ENCODE results near the gene PLPPR1.

DNA sequence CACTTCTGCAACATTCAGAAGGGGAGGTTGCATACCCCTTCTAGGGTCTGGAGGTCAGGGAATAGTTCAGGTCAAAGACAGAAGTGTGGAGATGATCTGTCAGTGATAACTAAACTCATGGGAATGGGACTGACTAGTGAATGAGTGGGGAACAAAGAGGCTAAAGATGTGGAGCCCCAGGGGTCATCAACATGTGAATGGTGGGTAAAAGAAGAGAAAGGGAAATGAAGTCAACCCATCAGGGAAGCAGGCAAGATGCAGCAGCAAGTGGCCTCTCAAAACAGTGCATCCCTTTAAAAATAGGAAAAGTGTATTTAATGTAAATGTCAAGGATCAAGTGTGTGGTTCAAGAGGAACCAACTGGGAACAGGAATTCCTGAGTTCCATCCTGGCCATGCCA lies 69.9 kb downstream of the PLPPR1 start:
- TF ChIP-seq, protein P1, sequence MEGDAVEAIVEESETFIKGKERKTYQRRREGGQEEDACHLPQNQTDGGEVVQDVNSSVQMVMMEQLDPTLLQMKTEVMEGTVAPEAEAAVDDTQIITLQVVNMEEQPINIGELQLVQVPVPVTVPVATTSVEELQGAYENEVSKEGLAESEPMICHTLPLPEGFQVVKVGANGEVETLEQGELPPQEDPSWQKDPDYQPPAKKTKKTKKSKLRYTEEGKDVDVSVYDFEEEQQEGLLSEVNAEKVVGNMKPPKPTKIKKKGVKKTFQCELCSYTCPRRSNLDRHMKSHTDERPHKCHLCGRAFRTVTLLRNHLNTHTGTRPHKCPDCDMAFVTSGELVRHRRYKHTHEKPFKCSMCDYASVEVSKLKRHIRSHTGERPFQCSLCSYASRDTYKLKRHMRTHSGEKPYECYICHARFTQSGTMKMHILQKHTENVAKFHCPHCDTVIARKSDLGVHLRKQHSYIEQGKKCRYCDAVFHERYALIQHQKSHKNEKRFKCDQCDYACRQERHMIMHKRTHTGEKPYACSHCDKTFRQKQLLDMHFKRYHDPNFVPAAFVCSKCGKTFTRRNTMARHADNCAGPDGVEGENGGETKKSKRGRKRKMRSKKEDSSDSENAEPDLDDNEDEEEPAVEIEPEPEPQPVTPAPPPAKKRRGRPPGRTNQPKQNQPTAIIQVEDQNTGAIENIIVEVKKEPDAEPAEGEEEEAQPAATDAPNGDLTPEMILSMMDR (IDR thresholded peaks at IDR 0.05; ENCODE audit: low read length) = no peak
- no peak for TF ChIP-seq EZH2 (IDR thresholded peaks at IDR 0.05; ENCODE audit: borderline replicate concordance, low read length)

Measured in OCI-LY1 (cell line).